HuH-7 (cell line): ENCODE measurements around the gene DENND4A.
"Not testable (repeated sequence)": the region's sequence is repeated elsewhere in the genome, so short reads cannot be mapped to it uniquely, and the experiment has no call there.

Source experiments
- DNase-seq: peaks from one replicate; pipeline ENCODE4 v3.0.0; 2011; ENCODE audit warnings: low spot score

Gene DENND4A

GRCh38 chr15:65789105-65789504, 3.0 kb downstream of the DENND4A start:
- DNase-seq, result no peak

GRCh38 chr15:65787260-65787659, 4.8 kb downstream of the DENND4A start:
- DNase-seq, result no peak

DNA sequence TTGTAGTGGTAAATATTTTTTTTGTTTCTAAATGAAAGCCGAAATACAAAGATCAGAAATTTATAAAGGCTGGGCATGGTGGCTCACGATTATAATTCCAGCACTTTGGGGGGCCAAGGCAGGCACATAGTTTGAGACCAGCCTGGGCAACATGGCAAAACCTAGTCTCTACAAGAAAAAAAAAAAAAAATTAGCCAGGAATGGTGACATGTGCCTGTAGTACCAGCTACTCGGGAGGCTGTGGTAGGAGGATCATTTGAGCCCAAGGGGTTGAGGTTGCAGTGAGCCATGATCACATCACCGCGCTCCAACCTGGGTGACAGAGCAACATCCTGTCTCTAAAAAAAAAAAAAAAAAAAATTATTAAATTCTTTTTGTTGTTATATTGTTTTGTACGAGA, 6.9 kb downstream of the DENND4A start:
- no peak for DNase-seq

- DNase-seq, result no peak
Observed at GRCh38 chr15:65783872-65784271, 8.2 kb downstream of the DENND4A start.

- DNase-seq, result no peak
Observed at GRCh38 chr15:65782096-65782495, 10.0 kb downstream of the DENND4A start.

- DNase-seq, result not testable (repeated sequence)
Observed at GRCh38 chr15:65778701-65779100, 13.4 kb downstream of the DENND4A start.

- no peak for DNase-seq
Observed at GRCh38 chr15:65778269-65778668, 13.8 kb downstream of the DENND4A start.

- DNase-seq, result no peak
Observed at GRCh38 chr15:65777843-65778242, 14.2 kb downstream of the DENND4A start.

DNA sequence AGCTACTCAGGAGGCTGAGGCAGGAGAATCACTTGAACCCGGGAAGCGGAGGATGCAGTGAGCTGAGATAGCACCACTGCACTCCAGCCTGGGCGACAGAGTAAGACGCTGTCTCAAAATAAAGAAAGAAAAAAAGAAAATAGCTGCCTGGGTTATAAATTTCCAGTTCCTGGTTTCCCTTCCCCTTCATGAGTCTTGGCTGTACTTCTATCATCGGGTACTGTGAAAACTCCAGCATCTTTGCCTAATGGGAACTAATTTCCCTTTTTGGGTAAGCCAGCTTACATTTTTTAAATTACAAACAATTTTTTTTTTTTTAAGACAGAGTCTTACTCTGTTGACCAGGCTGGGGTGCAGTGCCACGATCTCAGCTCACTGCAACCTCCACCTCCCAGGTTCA, 15.0 kb downstream of the DENND4A start:
- DNase-seq, result no peak

DNA sequence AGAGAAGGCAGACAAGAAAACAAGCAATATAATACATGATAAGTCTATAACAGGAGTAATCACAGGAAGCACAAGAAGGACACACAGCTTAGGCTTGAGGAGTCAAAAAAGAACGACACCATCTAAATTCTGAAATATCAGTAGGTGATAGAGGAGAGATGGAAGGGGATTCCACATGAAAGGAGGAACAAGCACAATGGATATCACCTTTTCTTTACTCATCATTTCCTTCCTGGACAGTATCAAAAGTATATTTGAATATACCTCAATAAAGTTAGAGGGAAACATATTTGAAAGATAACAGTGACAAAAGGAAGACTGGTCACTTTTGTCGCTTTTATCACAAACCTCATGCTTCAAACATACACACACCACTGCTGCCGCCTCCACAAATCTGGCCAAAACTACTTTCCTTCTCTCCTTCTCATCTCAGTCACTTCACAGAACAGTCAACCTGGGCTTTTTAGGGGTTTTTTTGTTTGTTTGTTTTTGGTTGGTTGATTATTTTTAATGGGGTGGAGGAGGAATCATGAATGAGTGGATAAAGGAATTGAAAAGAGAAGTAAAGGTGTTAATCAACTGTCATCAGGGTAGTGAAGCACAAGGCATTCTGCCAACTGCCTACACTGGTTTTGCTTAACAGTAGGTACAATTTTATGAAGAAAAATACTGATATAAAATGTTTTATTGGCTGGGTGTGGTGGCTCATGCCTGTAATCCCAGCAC, 18.5 kb downstream of the DENND4A start:
- no peak for DNase-seq

DNA sequence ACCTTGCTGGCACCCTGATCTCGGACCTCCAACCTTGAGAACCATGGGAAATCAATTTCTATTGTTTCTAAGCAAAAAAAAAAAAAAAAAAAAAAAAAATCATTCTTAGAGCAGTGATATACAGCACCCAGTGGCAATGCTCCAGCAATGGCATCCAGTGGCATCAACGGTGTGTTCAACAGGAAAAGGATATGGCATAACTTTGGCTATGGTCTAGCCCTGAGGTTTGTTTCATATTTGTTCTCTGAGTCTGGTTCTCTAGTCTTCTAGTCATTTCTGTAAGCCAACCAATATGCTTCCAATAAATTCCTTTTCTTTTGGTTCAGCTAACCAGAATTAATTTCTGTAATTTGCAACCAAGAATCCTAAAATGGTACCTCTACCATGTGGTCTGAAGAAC, 19.2 kb downstream of the DENND4A start:
- no peak for DNase-seq

GRCh38 chr15:65771870-65772269, 20.2 kb downstream of the DENND4A start:
- DNase-seq, result no peak

DNA sequence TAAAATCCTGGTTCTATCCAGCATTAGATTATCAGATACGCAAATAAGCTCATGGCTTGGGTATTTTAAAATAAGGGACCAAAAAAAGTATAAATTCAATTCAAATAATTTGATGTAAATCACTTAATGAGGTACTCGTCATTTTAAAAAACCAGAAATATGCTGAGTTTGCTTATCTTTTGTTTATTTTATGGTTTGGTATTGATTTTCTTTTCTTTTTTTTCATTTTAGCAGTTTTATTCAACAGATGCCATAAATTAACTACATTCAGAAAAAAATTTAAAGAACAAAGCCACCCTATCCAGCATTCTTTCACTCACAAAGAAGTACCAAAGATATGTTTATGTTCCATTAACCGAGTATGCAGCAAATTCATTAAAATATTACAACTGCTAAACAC, 22.6 kb downstream of the DENND4A start:
- DNase-seq, result no peak

DNA sequence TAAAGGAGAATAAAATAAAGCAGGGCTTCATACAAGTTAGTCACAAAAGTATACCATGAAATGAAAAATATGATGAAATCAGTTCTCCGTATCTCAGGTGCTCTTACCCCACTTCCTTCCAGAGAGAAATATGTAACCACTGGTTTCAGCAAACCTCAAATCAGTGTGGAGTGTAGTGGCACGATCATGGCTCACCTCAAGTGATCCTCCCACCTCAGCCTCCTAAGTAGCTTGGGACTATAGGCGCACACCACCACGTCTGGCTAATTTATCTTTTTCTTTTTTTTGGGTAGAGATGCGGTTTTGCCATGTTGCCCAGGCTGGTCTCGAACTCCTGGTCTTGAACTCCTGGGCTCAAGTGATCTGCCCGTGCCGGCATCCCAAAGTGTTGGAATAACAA, 24.2 kb downstream of the DENND4A start:
- DNase-seq, result no peak

DNA sequence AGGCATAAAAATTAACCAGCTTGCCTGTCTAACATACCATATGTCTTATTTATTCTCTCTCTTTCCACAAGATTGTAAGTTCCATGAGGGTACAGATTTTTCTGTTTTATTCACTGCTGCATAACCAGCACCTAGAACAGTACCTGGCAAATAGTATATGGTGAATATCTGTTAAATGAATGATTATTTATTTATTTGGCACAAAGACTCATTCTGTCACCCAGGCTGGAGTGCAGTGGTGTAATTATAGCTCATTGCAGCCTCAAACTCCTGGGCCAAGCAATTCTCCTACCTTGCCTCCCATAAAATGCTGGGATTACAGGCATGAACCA, 24.9 kb downstream of the DENND4A start:
- no peak for DNase-seq

DNA sequence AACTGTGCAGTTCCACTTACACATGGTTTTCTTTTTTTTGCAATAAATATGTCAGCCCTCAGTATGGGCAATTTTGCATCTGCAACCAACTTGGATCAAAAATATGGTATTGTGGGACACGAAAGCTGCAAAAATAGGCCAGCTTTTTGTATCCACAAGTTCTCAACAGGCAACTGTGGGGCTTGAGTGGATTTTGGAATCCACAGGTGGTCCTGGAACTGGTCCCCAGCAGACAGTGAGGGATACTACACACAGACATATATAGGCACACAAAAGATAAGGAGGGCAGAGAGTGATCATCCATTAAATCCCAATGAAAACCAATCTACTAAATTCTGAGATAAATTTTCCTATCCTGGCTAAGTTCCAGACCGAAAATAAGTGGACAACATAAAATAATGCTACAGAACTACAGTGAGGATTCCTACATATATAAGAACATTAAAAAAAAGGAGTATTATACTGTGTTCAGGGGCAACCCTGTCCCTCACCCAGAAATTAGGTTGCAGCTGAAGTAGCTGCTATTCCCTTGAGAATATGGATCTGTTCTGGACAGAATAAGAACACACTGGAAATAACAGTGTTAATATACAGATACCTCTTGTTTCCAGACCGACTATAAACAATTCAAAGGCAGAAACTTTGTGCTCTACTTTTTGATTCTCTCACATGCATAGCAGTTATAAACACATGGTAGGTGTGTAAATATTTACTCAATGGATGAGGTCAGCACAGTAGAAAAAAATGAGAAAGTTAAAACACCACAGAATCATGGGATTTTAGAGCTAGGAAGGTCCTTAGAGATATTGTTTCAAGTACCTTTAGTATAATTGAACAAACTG, 25.4 kb downstream of the DENND4A start:
- peak; percentile 38 for DNase-seq

DNA sequence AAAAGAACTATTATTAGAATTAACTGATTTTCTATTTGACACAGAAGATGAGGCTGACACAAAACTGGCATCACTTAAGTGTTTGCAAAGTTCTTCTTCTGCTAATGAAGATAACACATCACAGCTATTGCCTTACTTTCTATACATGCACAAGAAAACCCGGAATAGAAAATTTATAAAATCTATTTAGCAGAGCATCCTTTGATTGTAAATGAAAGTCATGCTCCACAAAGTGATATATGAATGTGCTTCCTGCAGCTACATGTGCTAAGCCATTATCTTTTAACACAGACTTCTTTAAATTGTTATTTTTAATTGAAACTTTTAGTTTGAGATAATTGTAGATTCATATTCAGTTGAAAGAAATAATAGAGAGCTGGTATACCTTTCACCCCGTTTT, 27.0 kb downstream of the DENND4A start:
- DNase-seq, result no peak

- DNase-seq, result no peak
Observed at GRCh38 chr15:65762914-65763787, 28.9 kb downstream of the DENND4A start.

GRCh38 chr15:65762399-65762798, 29.7 kb downstream of the DENND4A start:
- DNase-seq, result no peak

DNA sequence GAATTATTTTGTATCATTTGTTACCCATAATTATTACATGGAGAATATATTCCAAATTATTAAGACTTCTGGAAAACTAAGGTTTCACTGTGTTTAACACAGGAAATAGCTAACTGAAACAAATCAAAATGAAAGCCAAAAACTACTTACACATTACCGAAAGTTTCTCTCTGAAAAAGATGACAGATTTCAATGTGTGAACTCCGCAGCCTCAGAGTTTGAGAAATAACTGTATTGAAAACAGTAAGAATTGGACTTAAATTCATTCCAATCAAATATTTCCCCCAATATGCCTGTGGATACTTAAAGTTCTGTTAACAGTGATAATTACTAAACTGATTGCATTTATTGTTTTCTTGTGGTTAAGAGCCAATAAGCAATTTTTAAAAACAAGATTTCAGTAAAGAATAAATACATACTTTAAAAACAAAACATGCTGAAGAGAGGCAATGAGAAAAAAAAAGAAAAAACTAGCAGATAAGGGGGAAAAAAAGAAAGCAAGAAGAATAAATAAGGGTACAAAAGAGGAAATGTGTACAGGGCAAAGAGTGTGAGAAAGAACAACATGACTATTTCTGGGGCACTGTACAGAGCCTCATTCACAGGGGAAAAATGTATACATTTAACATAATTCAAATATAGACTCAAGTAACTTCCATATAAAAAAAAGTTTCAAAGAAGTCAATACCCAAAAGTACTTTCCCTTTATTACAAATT, 30.7 kb downstream of the DENND4A start:
- no peak for DNase-seq

GRCh38 chr15:65759441-65759840, 32.7 kb downstream of the DENND4A start:
- no peak for DNase-seq

DNA sequence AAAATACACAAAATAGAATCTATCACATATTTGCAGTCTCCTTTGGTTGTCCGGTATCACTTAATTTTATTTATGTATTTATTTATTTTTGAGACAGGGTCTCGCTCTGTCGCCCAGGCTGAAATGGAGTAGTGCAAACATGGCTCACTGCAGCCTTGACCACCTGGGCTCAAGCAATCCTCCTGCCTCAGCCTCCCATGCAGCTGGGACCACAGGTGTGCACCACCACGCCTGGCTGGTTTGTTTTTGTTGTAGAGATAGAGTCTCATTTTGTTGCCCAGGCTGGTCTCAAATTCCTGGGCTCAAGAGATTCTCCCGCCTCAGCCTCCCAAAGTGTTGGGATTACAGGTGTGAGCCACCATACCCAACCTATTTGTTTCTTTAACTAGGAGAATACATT, 33.9 kb downstream of the DENND4A start:
- DNase-seq, result no peak
